ENCODE data around the gene PPP1R3G.
A peak's percentile ranks its signal among the peaks of the same experiment; 100 is the strongest.
"Not testable (repeated sequence)": the region's sequence is repeated elsewhere in the genome, so short reads cannot be mapped to it uniquely, and the experiment has no call there.

PPP1R3G gene

DNA sequence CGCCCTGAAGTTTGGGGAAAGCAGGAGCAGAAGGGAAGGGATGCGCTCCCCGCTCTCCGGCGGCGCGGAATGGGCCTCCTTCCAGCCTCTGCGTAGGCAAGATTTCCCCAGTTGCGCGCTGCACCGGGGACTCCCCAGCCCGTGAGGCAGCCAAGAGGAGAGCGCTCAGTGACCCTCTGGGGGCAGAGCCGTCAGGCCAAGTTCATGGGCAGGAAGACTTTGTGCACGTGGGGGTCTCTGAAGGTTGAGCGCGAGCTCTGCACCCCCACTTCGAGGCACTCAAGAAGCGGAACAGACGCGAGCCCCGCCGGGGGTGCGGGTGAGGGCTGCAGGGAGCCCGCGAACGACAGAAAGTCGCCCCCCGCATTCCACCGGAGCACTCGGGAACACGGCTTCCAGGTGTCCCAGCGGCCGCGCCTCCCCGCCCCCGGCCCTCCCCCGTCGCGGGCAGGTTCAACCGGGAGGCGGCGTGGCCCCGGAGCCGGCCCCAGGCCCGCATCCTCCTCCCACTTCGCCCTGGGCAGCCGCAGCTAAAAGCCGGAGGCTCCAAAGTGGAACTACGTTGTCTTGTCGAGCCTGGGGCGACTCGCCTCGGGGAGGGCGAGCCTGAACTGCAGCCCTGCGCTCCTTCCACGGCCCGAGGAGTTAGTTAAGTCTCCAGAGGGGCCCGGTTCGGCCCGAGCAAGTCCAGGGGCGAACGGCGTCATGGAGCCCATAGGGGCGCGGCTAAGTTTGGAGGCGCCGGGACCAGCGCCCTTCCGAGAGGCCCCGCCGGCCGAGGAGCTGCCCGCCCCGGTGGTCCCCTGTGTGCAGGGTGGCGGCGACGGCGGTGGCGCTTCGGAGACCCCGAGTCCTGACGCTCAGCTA, at the start of gene PPP1R3G:
Gene PPP1R3G, plus strand, starts transcription at position 561 of the 867 bp plus-strand sequence. Its CDS starts 145 bp downstream, at position 706.
- DNase-seq: no peak

- DNase-seq: peak; percentile 61
Measured at GRCh38 chr6:5036269-5036668, 48.9 kb upstream of the PPP1R3G start.

- no peak for DNase-seq
Measured at GRCh38 chr6:5041955-5042354, 43.2 kb upstream of the PPP1R3G start.

DNA sequence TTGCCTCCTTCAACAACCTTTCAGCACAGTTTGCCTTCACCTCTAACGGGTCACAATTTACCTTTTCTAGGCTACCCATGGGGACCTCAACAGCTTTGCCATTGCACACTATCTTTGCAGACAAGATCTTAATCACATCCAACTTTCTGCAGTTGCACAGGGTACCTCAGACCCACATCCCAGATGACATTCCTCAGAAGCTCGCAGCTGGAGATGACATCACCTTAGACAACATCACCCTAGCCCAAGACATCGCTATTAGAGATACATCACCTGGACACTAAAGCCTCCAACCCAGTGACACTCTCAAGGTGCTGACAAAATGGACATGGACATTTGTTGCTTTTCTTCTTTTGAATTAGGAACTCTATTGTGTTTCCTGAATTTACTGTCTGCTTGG, 42.7 kb upstream of the PPP1R3G start:
- no peak for DNase-seq

GRCh38 chr6:5044866-5045265, 40.3 kb upstream of the PPP1R3G start:
- no peak for DNase-seq

DNA sequence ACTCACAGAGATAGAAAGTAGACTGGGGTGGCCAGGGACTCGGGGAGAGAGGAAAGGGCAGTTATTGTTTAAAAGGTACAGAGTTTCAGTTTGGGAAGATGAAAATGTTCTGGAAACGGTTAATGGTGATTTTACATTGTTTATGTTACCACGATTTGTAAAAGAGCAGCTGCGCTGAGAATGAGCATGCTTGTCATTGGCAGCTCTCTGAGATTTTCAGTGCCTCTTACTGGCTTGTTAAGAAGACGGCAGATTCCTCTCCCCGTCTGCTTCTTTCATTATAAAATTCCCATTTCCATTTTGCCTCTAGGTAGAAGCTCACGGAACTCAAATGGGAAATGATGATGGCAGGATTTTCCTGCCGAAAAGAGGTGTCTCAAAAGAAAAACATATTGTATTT, 39.7 kb upstream of the PPP1R3G start:
- no peak for DNase-seq

- DNase-seq: no peak
Measured at GRCh38 chr6:5046430-5046829, 38.7 kb upstream of the PPP1R3G start.

- DNase-seq: no peak
Measured at GRCh38 chr6:5050009-5050408, 35.1 kb upstream of the PPP1R3G start.

DNA sequence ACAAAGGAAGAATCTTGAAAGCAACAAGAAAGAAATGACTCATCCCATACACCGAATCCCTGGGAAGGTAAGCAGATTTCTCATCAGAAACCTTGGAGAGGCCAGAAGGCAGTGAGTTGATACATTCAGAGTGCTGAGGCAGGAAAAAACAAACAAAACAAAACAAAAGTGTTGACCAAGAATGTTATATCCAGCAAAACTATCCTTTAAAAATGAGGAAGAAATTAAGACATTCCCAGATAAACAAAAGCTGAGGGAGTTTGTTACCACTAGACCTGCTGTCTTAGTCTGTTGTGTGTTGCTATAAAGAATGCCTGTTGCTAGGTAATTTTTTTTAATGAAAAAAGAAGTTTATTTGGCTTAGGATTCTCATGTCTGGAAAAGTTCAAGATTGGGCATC, 33.7 kb upstream of the PPP1R3G start:
- no peak for DNase-seq

- no peak for DNase-seq
Measured at GRCh38 chr6:5053038-5053437, 32.1 kb upstream of the PPP1R3G start.

GRCh38 chr6:5053864-5054244, 31.3 kb upstream of the PPP1R3G start:
- DNase-seq: no peak

DNA sequence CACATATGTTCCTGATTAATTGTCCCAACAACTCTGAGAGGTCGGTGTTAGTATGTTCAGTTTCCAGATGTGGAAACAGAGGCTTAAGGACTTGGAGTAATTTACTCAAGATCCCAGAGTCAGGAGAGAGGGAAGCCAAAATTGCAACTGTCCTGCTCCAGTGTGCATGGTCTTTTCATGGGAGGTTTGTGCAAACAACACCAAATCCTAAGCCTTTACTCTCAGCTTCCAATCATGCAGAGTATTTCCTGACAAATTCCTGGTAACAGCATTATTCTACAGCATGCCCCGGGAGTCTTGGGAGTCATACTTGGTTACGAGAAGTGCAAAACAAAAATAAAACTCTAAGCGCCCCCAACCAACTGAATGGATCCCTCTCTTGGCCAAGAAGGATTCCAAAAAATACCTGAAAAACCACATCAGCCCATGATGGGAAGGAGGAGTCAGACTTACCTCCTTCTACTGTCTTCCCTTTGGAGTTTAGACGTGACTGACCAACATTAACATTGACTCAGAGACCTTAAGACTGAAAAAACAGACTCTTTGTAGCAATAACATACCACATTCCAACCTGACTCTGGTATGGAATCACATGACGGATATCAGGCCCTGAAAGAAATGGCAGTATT, 30.8 kb upstream of the PPP1R3G start:
- no peak for DNase-seq

GRCh38 chr6:5055118-5055517, 30.0 kb upstream of the PPP1R3G start:
- no peak for DNase-seq

DNA sequence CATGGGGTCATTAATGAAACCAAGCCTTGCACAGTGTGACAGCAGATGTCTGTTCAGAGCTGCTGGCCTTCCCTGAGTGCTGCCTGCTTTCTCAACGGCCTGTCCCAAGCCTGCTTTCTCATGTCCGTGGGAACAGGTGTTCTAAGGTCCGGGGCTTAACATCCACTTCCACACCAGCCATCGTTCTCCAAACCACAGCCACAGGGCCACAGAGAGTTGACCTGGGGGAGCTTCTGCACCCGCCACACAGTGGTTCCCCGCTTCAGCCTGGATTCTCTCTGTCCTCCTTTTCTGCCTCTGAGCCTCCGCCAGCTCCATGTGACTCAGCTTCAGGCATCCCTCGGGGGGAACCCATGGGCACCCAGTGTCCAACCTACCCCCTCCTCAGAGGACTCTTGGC, 26.9 kb upstream of the PPP1R3G start:
- no peak for DNase-seq

DNA sequence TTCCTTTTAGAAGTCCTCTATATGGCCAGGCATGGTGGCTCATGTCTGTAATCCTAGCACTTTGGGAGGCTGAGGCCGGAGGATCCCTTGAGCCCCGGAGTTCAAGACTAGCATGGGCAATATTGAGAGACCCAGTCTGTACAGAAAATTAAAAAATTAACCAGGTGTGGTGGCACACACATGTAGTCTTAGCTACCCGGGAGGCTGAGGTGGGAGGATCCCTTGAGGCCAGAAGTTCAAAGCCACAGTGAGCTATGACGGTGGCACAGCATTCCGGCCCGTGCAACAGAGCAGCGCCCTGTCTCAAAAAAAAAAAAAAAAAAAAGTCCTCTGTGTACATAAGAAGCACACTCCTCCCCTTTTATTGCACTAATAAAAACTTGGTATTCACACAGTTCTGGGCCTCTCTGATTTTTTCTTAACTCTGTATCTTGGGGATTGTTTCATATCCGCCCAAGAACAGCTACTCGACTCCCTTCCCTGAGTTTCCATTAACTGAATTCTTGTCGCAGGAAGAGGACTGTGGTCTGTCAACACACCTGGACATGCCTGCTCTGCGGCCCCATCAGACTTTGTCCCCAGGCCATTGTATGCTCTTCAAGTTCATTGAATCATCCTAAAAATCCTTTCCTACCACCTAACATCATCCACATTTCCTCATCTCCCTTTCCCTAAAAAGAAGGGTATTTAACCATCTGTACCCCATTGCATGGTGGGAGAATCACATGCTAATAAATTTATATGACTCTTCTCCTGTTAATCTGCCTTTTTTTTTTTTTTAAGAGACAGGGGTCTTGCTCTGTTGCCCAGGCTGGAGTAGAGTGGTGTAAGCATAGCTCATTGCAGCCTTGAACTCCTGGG, 25.9 kb upstream of the PPP1R3G start:
- DNase-seq: no peak

DNA sequence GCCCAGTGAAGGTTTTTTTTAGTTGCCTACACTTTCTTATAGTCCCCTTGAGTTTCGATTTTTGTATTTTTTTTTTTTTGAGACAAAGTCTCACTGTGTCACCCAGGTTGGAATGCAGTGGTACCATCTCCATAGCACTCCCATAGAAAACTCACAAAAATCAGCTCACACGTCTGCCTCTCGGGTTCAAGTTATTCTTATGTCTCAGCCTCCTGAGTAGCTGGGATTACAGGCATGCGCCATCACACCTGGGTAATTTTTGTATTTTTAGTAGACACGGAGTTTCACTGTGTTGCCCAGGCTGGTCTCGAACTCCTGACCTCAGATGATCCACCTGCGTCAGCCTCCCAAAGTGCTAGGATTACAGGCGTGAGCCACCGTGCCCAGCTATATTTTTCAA, 24.7 kb upstream of the PPP1R3G start:
- not testable (repeated sequence) for DNase-seq

DNA sequence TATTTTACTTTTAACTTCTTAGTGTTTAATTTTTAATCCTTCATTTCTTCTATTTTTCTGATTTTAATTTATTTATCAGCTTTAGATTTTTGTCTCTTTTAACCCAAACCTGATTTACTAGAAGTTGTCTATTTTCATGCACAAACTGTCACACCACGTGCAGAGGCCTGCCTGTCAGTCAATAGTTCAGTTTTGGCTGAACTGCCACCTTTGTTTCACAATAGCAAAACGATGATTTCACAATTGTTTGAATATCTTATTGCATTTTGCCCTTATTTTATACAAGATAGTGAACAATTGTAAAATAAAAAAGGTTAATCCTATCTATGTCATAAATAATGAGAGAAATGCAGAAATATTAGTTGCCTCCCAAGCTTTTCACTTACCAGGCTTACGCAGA, 24.0 kb upstream of the PPP1R3G start:
- no peak for DNase-seq

DNA sequence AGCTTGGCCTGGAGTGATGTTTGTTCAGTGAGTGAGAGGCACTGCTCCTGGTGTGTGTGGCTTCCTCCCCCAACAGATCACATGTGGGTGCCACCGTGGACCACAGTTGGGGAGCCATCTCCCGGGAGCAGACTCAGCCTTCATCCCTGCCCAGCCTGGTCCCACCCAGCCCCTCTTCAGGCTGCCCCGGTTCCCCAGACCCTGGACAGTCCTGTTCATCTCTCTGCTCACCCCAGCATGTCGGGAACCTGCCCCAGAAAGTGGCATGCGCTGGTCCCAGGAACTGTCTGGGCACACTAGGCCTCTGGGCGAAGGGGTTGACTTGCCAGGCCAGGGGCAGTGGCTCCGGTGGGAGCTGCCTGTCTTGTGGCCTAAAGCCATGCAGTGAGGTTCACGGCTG, 21.5 kb upstream of the PPP1R3G start:
- DNase-seq: no peak

DNA sequence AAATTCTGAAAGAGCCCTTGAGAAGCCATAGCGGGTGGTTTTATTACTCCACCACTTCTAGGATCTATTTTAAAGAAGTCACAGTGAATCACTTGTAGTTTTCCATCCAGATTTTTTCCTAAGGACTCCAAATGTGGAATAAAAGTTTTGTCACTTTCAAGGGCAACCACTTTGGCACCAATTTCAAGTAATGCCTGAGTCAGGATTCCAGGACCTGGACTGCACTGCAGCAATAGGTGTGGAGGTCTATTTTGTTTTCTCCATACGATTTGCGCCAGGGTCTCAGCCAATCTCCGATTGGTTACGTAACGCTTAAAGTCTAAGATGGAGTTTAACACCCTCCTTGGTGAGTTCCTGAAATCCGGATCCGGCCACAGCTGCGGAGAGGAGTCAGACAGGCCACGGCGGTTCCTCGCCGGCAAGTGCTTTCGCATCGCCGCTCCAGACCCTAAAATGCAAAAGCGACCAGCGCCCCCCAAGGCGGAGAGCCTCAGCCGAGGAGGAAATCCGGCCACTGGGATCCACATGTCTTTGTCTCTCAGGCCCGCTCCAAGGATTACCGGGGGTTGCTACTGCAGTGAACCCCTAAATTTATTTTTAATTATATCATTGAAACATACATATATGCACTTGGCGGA, 18.6 kb upstream of the PPP1R3G start:
- no peak for DNase-seq

DNA sequence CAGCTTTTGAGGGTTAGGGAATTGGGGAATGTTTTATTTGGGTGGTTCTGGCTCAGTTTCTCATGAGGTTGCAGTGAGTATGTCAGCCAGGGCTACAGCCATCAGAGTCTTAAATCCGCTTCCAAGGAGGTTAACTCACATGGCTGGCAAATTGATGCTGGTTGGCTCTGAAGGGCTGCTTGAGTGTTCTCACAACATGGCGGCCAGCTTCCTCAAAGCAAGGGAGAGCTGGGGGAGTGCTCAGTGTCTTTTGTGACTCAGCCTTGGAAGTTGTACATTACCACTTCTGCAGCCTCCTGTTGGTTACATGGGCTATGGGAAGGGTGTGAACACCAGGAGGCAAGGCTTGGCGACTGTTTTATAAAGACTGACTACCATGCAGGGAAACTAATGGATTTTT, 17.8 kb upstream of the PPP1R3G start:
- DNase-seq: no peak

DNA sequence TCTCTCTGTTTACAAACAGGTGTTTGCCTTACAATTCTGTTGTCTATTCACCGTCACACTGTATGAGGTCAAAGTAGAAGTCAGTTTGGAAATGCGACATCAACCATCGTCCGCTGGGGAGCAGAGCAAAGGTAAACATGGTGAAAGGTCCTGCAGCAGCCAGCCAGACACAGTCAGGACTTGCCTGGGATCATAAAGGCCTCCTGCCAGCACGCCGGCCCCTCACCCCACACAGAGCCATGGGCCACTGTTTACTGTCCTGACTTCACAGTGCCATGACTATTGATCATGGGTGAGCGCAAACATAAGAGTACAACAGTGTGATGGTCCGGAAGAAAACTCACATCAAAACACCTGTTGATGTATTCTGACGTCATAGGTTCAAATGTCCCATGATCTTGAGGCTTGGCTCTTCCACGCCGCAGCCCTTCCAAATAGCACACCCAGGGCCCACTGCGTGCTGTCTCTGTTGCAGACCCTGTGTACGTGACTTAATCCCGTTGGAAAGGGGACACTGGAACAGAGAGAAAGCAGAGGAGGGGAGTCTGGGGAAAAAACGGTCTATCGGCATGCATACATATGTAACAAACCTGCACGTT, 16.9 kb upstream of the PPP1R3G start:
- DNase-seq: no peak

DNA sequence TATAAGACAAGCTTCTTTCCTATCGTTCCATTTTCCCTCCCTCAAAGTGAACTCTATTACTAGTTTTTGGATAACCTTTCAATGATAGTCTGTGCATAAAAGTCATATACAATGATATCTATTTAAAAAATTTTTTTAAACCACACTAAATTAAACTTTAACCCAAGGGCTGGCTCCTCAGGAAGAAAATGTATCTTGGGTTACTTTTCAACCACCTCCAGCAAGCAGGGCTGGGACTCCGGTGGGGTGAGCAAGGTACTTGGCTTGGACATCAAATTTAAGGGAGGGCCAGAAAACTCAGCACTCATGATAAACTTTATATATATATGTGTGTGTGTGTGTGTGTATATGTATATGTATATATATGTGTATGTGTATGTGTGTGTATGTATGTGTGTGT, 13.9 kb upstream of the PPP1R3G start:
- no peak for DNase-seq

- DNase-seq: no peak
Measured at GRCh38 chr6:5072440-5072839, 12.7 kb upstream of the PPP1R3G start.
